Endothelial cell of hepatic sinusoid (primary cell): ENCODE results near the gene RBMY1B.
"Not testable (repeated sequence)": the region's sequence is repeated elsewhere in the genome, so short reads cannot be mapped to it uniquely, and the experiment has no call there.

Source experiments
- in situ Hi-C: cut with HindIII; loops from 2 replicates; pipeline ENCODE4 v1.10.0; 2017; ENCODE audit warnings: low sequenced_read_pairs

RBMY1B gene

DNA sequence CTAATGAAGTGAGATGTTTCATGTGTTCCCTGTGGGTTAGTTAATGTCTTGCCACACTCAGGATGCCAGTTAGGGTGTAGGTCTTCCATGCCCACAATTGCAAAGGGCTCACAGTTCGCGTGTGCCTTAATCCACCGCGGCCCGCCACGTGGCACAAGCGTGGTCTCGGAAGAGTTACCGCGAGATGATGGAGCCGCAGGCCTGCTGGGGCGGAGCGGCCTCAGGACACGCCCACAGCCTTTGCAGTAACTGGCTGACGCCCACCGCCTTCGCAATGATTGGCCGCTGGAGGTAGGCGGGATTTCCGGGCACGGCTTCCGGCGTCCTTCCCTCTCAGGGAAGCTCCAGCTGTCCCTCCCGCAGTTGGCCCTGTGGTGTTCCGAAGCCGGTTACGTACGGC, at the start of gene RBMY1B:
Gene RBMY1B (plus strand): TSS at position 301 of the 400 bp plus-strand sequence. CDS start 2,013 bp downstream, outside the sequence.
- in situ Hi-C loops: not testable (repeated sequence)

GRCh38 chrY:21462915-21463314, 48.2 kb upstream of the RBMY1B start:
- in situ Hi-C loops: not testable (repeated sequence)

GRCh38 chrY:21482967-21483366, 28.2 kb upstream of the RBMY1B start:
- in situ Hi-C loops: no loop called here

DNA sequence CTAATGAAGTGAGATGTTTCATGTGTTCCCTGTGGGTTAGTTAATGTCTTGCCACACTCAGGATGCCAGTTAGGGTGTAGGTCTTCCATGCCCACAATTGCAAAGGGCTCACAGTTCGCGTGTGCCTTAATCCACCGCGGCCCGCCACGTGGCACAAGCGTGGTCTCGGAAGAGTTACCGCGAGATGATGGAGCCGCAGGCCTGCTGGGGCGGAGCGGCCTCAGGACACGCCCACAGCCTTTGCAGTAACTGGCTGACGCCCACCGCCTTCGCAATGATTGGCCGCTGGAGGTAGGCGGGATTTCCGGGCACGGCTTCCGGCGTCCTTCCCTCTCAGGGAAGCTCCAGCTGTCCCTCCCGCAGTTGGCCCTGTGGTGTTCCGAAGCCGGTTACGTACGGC, 23.4 kb downstream of the RBMY1B start, which contains the start of gene RBMY1A1:
Gene RBMY1A1 (plus strand): TSS at position 301 of the 400 bp plus-strand sequence. CDS start 2,013 bp downstream, outside the sequence.
- in situ Hi-C loops: not testable (repeated sequence)

- in situ Hi-C loops: not testable (repeated sequence)
Observed at GRCh38 chrY:21559316-21559984, 48.3 kb downstream of the RBMY1B start.
